PC-9 (cell line): Measurements from ENCODE around the gene RHCE. TPM values are rescaled to one million over a fixed set of nuclear protein-coding genes. Genes with fewer than 3 reads are reported as not detected.
"Not testable (repeated sequence)": the region's sequence is repeated elsewhere in the genome, so short reads cannot be mapped to it uniquely, and the experiment has no call there.

Source experiments
- BruUV-seq: library from RNA; stranded (reverse); fragments of 400-500 nt; replicated peaks from 2 replicates; lab custom pipeline; 2021; lab: Mats Ljungman, UMichigan
- CTCF ChIA-PET: fragments of 300-600 bp; sonication (Branson Sonifier 250); formaldehyde crosslinking; loops from one replicate; lab custom pipeline; 2022; ENCODE audit warnings: antibody characterized with exemption; lab: Charles Lee
- POLR2A ChIA-PET: fragments of 300-600 bp; sonication (Branson Sonifier 250); formaldehyde crosslinking; loops from one replicate; lab custom pipeline; 2022; ENCODE audit warnings: antibody characterized with exemption; ENCODE audit not compliant: unreplicated experiment; lab: Charles Lee
- DNase-seq, 2 experiments: peaks; one replicate each; pipeline versions ENCODE4 v3.0.0 to v3.0.0-alpha.2; 2015 to 2022; ENCODE audit warnings: mixed read lengths in 1 of 2
- H2AFZ ChIP-seq: fragments of 200-600 bp; sonication (generic); 2 replicates; pipeline ENCODE4 v1.8.1; 2017; ENCODE audit warnings: antibody characterized with exemption
- H3F3A ChIP-seq: fragments of 200-600 bp; sonication (generic); 2 replicates; pipeline ENCODE4 v1.8.1; 2017; ENCODE audit warnings: antibody characterized with exemption, mild to moderate bottlenecking, low read depth; ENCODE audit not compliant: insufficient read depth
- H3K27ac ChIP-seq: fragments of 200-600 bp; sonication (generic); 2 replicates; pipeline ENCODE4 v1.6.1; 2016; ENCODE audit warnings: mixed run types
- H3K27me3 ChIP-seq: fragments of 200-600 bp; sonication (generic); 2 replicates; pipeline ENCODE4 v1.6.1; 2016; ENCODE audit warnings: low read depth, mixed run types; ENCODE audit not compliant: insufficient read depth
- H3K36me3 ChIP-seq: fragments of 200-600 bp; sonication (generic); 2 replicates; pipeline ENCODE4 v1.6.1; 2016; ENCODE audit warnings: low read depth, mixed run types
- H3K4me1 ChIP-seq: fragments of 200-600 bp; sonication (generic); replicated peaks from 2 replicates; pipeline ENCODE4 v1.6.1; 2016; ENCODE audit warnings: mixed run types; ENCODE audit not compliant: insufficient read depth
- H3K4me2 ChIP-seq: fragments of 200-600 bp; sonication (generic); 2 replicates; pipeline ENCODE4 v1.6.1; 2017; ENCODE audit warnings: mixed run types
- H3K4me3 ChIP-seq: fragments of 200-600 bp; sonication (generic); 2 replicates; pipeline ENCODE4 v1.6.1; 2016; ENCODE audit warnings: mixed run types
- H3K79me2 ChIP-seq: fragments of 200-600 bp; sonication (generic); 2 replicates; pipeline ENCODE4 v1.6.1; 2017; ENCODE audit warnings: low read depth, mixed run types
- H3K9me2 ChIP-seq: fragments of 200-600 bp; sonication (generic); 2 replicates; pipeline ENCODE4 v1.8.1; 2017; ENCODE audit warnings: mild to moderate bottlenecking; ENCODE audit not compliant: insufficient read depth
- H3K9me3 ChIP-seq: fragments of 200-600 bp; sonication (generic); 2 replicates; pipeline ENCODE4 v1.8.1; 2016; ENCODE audit warnings: low read depth; ENCODE audit not compliant: insufficient read depth
- H4K20me1 ChIP-seq: fragments of 200-600 bp; sonication (generic); 2 replicates; pipeline ENCODE4 v1.8.1; 2017; ENCODE audit not compliant: insufficient read depth
- intact Hi-C: fragments of 100-400 bp; cut with micrococcal nuclease; formaldehyde crosslinking; loops from one replicate; pipeline ENCODE4 v1.10.0; 2022; ENCODE audit not compliant: unreplicated experiment
- total RNA-seq: library from RNA; stranded (reverse); gene quantifications from 2 replicates; pipeline ENCODE4 v1.2.3, GENCODE V29; 2021

The RHCE gene
- total RNA-seq, 1 experiment from 2014 or later, result 0.22 TPM

DNA sequence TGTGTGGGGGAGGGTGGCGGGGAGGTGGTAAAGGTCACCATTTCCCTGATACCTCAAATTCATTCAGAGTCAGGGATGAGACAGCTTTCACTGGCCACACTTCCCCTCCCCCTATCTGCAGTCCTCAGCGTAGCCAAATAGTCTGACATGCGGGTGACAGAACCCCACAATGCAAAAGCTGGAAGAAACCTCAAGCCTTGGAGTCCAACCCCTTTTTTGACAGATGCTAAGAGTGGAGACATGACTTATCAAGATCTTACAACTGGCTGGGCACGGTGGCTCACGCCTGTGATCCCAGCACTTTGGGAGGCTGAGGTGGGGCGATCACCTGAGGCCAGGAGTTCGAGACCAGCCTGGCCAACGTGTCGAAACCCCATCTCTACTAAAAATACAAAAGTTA, 98.5 kb downstream of the RHCE start:
- H3K79me2 ChIP-seq, H3K27me3 ChIP-seq, H3F3A ChIP-seq, H3K9me2 ChIP-seq, CTCF ChIA-PET, intact Hi-C loops, H3K4me1 ChIP-seq, H3K4me2 ChIP-seq, H3K36me3 ChIP-seq, H3K4me3 ChIP-seq, H4K20me1 ChIP-seq, H3K27ac ChIP-seq, BruUV-seq, DNase-seq, H2AFZ ChIP-seq, H3K9me3 ChIP-seq: not testable (repeated sequence)
- POLR2A ChIA-PET, result interaction anchor here (0.6 kb wide), 1 partner anchor 675 kb away, joined by 10 read pairs; the partner anchor contains the start of gene PAFAH2

DNA sequence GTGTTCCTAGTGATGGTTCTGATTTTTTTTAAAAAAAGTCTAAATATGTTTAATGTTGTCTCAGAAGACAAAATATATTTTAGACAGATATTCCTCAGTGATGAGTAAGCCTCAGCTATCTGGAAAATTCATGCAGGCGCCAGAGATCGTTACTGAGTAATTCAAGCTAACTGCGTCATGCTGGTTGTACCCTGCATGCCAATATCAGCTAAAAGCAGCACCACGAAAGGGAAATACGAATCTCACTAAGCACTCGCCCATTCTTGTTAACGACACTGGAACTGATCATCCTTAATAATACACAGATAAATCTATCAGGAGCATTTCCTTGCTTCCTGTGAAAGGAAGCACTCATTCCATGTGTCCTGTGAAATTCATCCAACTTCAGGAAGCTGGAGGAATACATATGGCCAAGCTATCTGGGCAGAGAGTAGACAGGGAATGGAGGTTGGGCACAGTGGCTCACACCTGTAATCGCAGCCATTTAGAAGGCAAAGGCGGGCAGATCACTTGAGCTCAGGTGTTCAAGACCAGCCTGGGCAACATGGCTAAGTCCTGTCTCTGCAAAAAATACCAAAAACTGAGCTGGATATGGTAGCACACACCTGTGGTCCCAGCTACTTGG, 100.2 kb downstream of the RHCE start:
- H3K4me2 ChIP-seq, H3K9me3 ChIP-seq, H3K4me1 ChIP-seq, H3K36me3 ChIP-seq, H3F3A ChIP-seq, H3K27me3 ChIP-seq, H3K9me2 ChIP-seq, BruUV-seq, H3K4me3 ChIP-seq, POLR2A ChIA-PET, DNase-seq, CTCF ChIA-PET, H3K79me2 ChIP-seq, H2AFZ ChIP-seq, intact Hi-C loops, H3K27ac ChIP-seq, H4K20me1 ChIP-seq: not testable (repeated sequence)

DNA sequence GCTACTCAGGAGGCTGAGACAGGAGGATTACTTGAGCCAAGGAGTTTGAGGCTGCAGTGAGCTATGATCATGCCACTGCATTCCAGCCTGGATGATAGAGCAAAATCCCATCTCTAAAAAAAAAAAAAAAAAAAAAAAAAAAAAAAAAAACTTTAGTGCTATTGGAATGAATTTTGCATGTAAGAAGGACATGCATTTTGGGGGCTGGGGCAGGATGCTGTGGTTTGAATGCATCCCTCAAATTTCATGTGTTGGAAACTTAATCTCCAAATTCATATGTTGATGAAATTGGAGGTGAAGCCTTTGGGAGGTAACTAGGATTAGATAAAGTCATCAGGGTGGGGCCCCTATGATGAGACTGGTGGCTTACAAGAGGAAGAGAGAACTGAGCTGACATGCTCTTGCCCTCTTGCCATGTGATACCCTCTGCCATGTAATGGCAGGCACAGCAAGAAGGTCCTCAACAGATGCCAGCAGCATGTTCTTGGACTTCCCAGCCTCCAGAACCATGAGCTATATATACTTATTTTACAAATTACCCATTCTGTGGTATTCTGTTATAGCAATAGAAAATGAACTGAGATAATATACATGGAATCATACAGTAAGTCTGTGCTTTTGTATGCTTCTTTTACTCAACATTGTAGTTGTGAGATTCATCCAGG, 107.7 kb downstream of the RHCE start:
- intact Hi-C loops, H3K9me2 ChIP-seq, H3K4me3 ChIP-seq, H3K27me3 ChIP-seq, BruUV-seq, H3K4me1 ChIP-seq, POLR2A ChIA-PET, H3K36me3 ChIP-seq, DNase-seq, H3K27ac ChIP-seq, H3K79me2 ChIP-seq, H4K20me1 ChIP-seq, H3F3A ChIP-seq, H3K9me3 ChIP-seq, CTCF ChIA-PET, H3K4me2 ChIP-seq, H2AFZ ChIP-seq: not testable (repeated sequence)

Other genes starting within 250 kb of the RHCE start
- 48.1 and 55.0 TPM in 2 replicates for gene SYF2, start 188.3 kb downstream of the RHCE start, total RNA-seq
- gene RSRP1, start 173.4 kb downstream of the RHCE start, total RNA-seq, result 113 and 163 TPM in 2 replicates
- not detected in 2 replicates for gene RHD, start 148.3 kb downstream of the RHCE start, total RNA-seq
- gene TMEM50A, start 82.5 kb downstream of the RHCE start, total RNA-seq, result 59.4 and 81.9 TPM in 2 replicates
- gene MACO1, start 10.1 kb upstream of the RHCE start, total RNA-seq, result 5.9 and 9.6 TPM in 2 replicates
- gene LDLRAP1, start 122.8 kb upstream of the RHCE start, total RNA-seq, result 24.7 and 29.2 TPM in 2 replicates
- gene MAN1C1, start 196.0 kb upstream of the RHCE start, total RNA-seq, result 0.41 and 0.48 TPM in 2 replicates